GM21717 (cell line): Measurements from ENCODE around the gene GRB7.

Experiments used
- ATAC-seq: cut with Tn5 transposase; IDR thresholded peaks from one replicate; pipeline ENCODE4 v1.9.1; 2021; ENCODE audit warnings: mild to moderate bottlenecking, moderate library complexity; ENCODE audit not compliant: unreplicated experiment

The GRB7 gene

GRCh38 chr17:39794249-39794970 is 56.7 kb downstream of the GRB7 start:
- peak; percentile 62 for ATAC-seq
